Measurements from ENCODE around the gene S100A7A.

DNA sequence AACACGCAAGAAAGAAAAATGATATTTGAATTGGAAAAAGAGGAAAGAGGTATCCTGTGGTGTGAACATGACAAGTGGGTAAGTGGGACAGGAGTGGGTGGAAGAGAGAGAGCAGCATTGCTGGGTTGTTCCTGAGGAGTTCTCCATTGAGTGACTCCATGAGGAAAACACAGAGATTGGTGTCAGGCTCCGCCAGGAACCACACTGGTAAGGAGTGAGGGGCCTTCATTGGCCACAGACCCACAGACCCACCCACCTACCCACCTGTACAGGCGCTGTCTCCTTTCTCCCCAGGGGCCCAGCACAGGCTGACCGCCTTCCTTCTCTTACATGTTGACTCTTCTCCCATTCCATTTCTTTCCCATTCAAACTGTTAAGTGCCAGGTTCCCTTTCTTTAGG lies 20.9 kb downstream of the S100A7A start:
- no peak for TF ChIP-seq CTCF (IDR thresholded peaks at IDR 0.05; ENCODE audit: low read depth, low read length, poor library complexity, severe bottlenecking)
- no peak for TF ChIP-seq EZH2phosphoT487 (IDR thresholded peaks at IDR 0.05; ENCODE audit: borderline replicate concordance, low read length)
